Mammary epithelial cell (primary cell): ENCODE results near the gene VWCE.

Experiments used
- EZH2 ChIP-seq: IDR thresholded peaks from 2 replicates; pipeline ENCODE4 v1.6.1; 2012; ENCODE audit warnings: low read length, inconsistent platforms, borderline replicate concordance
- TF ChIP-seq, protein P1 (sequence below), 2 donors: IDR thresholded peaks in 1 of 2; conservative IDR thresholded peaks in 1 of 2; 2 replicates each; pipeline ENCODE4 v1.5.1; 2011 to 2012; ENCODE audit warnings: inconsistent platforms in 2 of 2, low read length in 2 of 2, mild to moderate bottlenecking in 2 of 2, control low read depth in 1 of 2, low read depth in 1 of 2; ENCODE audit not compliant: insufficient read depth in 1 of 2; ENCODE audit errors: extremely low read depth in 1 of 2

DNA sequence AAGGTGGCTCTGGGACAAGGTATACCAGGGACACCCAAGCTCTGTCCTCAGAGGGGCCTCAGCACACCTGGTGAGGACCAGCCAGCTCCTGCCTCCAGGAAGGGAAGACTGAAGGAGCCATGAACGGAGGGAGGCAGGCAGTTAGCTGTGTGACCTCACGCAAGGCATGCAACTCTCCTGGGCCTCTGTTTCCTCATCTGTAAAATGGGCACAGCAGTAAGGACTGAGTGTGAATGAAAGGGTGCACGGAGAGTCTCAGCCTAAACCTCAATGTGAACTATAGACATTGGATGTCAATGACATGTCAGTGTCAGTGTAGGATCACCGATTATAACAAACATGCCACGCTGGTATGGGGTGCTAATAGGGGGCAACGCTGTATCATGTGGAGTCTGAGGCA lies 35.8 kb downstream of the VWCE start:
- TF ChIP-seq, protein P1, sequence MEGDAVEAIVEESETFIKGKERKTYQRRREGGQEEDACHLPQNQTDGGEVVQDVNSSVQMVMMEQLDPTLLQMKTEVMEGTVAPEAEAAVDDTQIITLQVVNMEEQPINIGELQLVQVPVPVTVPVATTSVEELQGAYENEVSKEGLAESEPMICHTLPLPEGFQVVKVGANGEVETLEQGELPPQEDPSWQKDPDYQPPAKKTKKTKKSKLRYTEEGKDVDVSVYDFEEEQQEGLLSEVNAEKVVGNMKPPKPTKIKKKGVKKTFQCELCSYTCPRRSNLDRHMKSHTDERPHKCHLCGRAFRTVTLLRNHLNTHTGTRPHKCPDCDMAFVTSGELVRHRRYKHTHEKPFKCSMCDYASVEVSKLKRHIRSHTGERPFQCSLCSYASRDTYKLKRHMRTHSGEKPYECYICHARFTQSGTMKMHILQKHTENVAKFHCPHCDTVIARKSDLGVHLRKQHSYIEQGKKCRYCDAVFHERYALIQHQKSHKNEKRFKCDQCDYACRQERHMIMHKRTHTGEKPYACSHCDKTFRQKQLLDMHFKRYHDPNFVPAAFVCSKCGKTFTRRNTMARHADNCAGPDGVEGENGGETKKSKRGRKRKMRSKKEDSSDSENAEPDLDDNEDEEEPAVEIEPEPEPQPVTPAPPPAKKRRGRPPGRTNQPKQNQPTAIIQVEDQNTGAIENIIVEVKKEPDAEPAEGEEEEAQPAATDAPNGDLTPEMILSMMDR (conservative IDR thresholded peaks at IDR 0.05 in 1 of 2, IDR thresholded peaks at IDR 0.05 in 1 of 2; ENCODE audit: extremely low read depth in 1 of 2, insufficient read depth in 1 of 2, low read depth in 1 of 2, low read length in 2 of 2): no peak
- TF ChIP-seq EZH2: no peak
